HG03159 (cell line): Measurements from ENCODE around the gene ATP11A.
A peak's percentile ranks its signal among the peaks of the same experiment; 100 is the strongest.

ENCODE experiments used
- ATAC-seq: cut with Tn5 transposase; IDR thresholded peaks from one replicate; pipeline ENCODE4 v1.9.1; 2021; ENCODE audit warnings: mild to moderate bottlenecking, moderate library complexity; ENCODE audit not compliant: unreplicated experiment

The ATP11A gene

GRCh38 chr13:112917056-112917664 is 227.3 kb downstream of the ATP11A start:
- ATAC-seq = no peak

- ATAC-seq = no peak
Observed at GRCh38 chr13:112917737-112918136, 227.9 kb downstream of the ATP11A start.

GRCh38 chr13:112918266-112918665 is 228.4 kb downstream of the ATP11A start:
- no peak for ATAC-seq

GRCh38 chr13:112918746-112919145 is 228.9 kb downstream of the ATP11A start:
- no peak for ATAC-seq

GRCh38 chr13:112923962-112924361 is 234.1 kb downstream of the ATP11A start:
- no peak for ATAC-seq

- ATAC-seq = no peak
Observed at GRCh38 chr13:112924365-112924764, 234.5 kb downstream of the ATP11A start.

- ATAC-seq = no peak
Observed at GRCh38 chr13:112926003-112926402, 236.2 kb downstream of the ATP11A start.

GRCh38 chr13:112926993-112927392 is 237.2 kb downstream of the ATP11A start:
- ATAC-seq = no peak

GRCh38 chr13:112928020-112928971 is 238.5 kb downstream of the ATP11A start:
- no peak for ATAC-seq

GRCh38 chr13:112928972-112929782 is 239.3 kb downstream of the ATP11A start:
- ATAC-seq = no peak

GRCh38 chr13:112929783-112930055 is 239.9 kb downstream of the ATP11A start:
- ATAC-seq = no peak

- ATAC-seq = no peak
Observed at GRCh38 chr13:112930192-112930591, 240.4 kb downstream of the ATP11A start.

- peak; percentile 87 for ATAC-seq
Observed at GRCh38 chr13:112931028-112931934, 241.4 kb downstream of the ATP11A start.

- ATAC-seq = no peak
Observed at GRCh38 chr13:112932971-112933370, 243.1 kb downstream of the ATP11A start.

GRCh38 chr13:112933649-112934048 is 243.8 kb downstream of the ATP11A start:
- ATAC-seq = no peak

GRCh38 chr13:112934078-112934477 is 244.2 kb downstream of the ATP11A start:
- ATAC-seq = no peak
